Stimulated activated naive B cell treated with anti-CD40 and anti-IgM and Interleukin-4, amounts not matched to agents 10 μg/mL and 1 μg/mL and 100 μg/mL, for 72 hours (primary cell): ENCODE results near the gene AXL.
A peak's percentile ranks its signal among the peaks of the same experiment; 100 is the strongest.
"Not testable (repeated sequence)": the region's sequence is repeated elsewhere in the genome, so short reads cannot be mapped to it uniquely, and the experiment has no call there.

Source experiments
- ATAC-seq, 2 donors: fragments of 150-1000 bp; cut with Tn5 transposase; replicated peaks; 2 replicates each; pipeline ENCODE4 v1.10.0; 2021; ENCODE audit warnings: moderate library complexity in 1 of 2
- DNase-seq: peaks from one replicate; pipeline ENCODE4 v3.0.0; 2021
- H3K27ac Mint-ChIP-seq: one replicate; pipeline ENCODE4 v1.8.0; 2022; ENCODE audit warnings: mild to moderate bottlenecking, mixed read lengths
- H3K27me3 Mint-ChIP-seq, 2 donors: one replicate each; pipeline ENCODE4 v1.8.0; 2022; ENCODE audit warnings: mixed read lengths in 2 of 2
- H3K36me3 Mint-ChIP-seq, 2 donors: one replicate each; pipeline ENCODE4 v1.8.0; 2022; ENCODE audit warnings: mixed read lengths in 2 of 2, mild to moderate bottlenecking in 1 of 2
- H3K4me1 Mint-ChIP-seq, 2 donors: one replicate each; pipeline ENCODE4 v1.8.0; 2022; ENCODE audit warnings: mixed read lengths in 2 of 2, mild to moderate bottlenecking in 1 of 2
- H3K4me3 Mint-ChIP-seq, 2 donors: one replicate each; pipeline ENCODE4 v1.8.0; 2022; ENCODE audit warnings: mild to moderate bottlenecking in 2 of 2, mixed read lengths in 2 of 2, moderate library complexity in 1 of 2
- H3K9me3 Mint-ChIP-seq, 2 donors: one replicate each; pipeline ENCODE4 v1.8.0; 2022; ENCODE audit warnings: mixed read lengths in 2 of 2, mild to moderate bottlenecking in 1 of 2

AXL gene

GRCh38 chr19:41223431-41224234 lies 4.6 kb downstream of the AXL start:
- Mint-ChIP-seq H3K9me3 (no peaks in the 10 kb centered on the region), H3K27me3 (peaks cover 64 to 79% of the 10 kb centered on the region in 2 donors), H3K27ac (no peak overlapping the region), H3K4me1 (peaks cover 9 to 14% of the 10 kb centered on the region in 2 donors), H3K36me3 (no peaks in the 10 kb centered on the region), H3K4me3 (no peak overlapping the region)
- no peak for DNase-seq
- ATAC-seq: peak; percentile 22 to 51

GRCh38 chr19:41224632-41225031 lies 5.6 kb downstream of the AXL start:
- ATAC-seq: no peak
- peaks cover 5 to 10% of the 10 kb centered on the region in 2 donors for H3K4me1 Mint-ChIP-seq
- H3K9me3 Mint-ChIP-seq: no peaks in the 10 kb centered on the region
- no peak for DNase-seq
- H3K27ac Mint-ChIP-seq: no peak overlapping the region
- no peak overlapping the region for H3K4me3 Mint-ChIP-seq
- peaks cover 56 to 70% of the 10 kb centered on the region in 2 donors for H3K27me3 Mint-ChIP-seq
- no peaks in the 10 kb centered on the region for H3K36me3 Mint-ChIP-seq

DNA sequence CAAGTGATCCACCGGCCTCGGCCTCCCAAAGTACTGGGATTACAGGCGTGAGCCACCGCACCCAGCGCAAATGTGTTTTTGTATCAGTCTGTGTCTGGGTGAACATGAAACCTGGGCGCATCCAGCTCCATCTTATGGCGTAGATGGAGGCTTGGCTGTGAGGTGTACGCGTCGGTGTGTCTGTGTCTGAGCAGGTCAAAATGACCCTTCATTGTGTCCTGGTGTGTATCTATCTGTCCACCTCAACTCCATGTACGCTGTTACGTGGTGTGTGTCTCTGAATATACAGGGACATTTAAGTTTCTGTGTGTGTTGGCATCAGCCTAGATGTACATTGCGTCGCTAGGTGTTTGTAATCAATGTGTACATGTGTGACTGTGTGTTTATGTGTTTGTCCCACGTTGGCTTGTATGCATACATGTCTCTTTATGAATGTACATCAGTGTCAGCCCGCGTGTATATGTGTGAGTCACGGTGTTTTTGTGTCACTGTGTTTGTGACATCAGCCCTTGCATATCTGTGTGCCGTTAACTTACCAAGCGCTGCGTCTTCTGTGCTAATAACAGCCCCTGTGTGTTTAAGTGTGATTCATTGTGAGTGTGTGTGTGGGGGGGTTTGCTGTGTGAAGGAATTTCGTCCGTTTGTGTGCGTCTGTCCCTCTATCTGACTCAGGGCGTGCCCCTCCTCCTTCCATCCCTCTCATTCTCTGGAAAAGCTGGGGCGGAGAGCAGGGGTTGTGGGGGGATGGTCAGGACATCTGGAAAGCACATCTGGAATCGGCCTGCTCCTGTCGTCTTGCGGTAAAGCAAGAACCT lies 6.4 kb downstream of the AXL start:
- Mint-ChIP-seq H3K36me3 (no peaks in the 10 kb centered on the region), H3K27ac (no peak overlapping the region), H3K4me3 (peak overlapping the region; percentile 20 to 67), H3K27me3 (peaks cover 49 to 62% of the 10 kb centered on the region in 2 donors), H3K4me1 (peaks cover 5 to 10% of the 10 kb centered on the region in 2 donors), H3K9me3 (no peaks in the 10 kb centered on the region)
- peak in 1 of 2 donors; percentile 28 for ATAC-seq
- no peak for DNase-seq

- H3K27ac Mint-ChIP-seq: no peak overlapping the region
- ATAC-seq: peak; percentile 41
Observed at GRCh38 chr19:41226053-41226873, 7.2 kb downstream of the AXL start.

DNA sequence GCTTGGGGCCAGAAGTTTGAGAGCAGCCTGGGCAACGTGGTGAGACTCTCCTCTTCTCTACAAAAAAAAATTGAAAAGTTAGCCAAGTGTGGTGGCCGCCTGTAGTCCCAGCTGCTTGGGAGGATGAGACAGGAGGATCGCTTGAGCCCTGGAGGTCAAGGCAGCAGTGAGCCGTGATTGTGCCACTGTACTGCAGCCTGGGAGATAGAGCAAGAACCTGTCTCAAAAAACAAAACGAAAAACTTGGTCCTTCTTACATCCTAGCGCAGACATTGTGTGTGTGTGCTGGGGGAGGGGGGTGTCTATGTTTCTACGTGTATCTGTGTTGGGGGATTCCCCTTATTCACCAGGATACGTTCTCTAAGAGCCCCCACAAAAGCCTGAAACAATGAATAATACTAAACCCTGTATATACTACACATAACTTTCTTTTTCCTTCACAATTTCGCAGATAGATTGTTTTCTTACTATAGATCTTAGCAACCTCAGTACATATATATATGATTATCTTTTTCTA lies 7.9 kb downstream of the AXL start:
- no peak overlapping the region for H3K27ac Mint-ChIP-seq
- no peak overlapping the region for H3K4me3 Mint-ChIP-seq
- no peak for DNase-seq
- H3K9me3 Mint-ChIP-seq: no peaks in the 10 kb centered on the region
- peaks cover 5 to 10% of the 10 kb centered on the region in 2 donors for H3K4me1 Mint-ChIP-seq
- no peaks in the 10 kb centered on the region for H3K36me3 Mint-ChIP-seq
- no peak for ATAC-seq
- H3K27me3 Mint-ChIP-seq: peaks cover 45 to 51% of the 10 kb centered on the region in 2 donors

More at GRCh38 chr19:41226053-41226873, 7.2 kb downstream of the AXL start:
- no peak for DNase-seq
- H3K4me1 Mint-ChIP-seq: peaks cover 5 to 10% of the 10 kb centered on the region in 2 donors
- no peaks in the 10 kb centered on the region for H3K9me3 Mint-ChIP-seq
- no peaks in the 10 kb centered on the region for H3K36me3 Mint-ChIP-seq
- H3K4me3 Mint-ChIP-seq: peak overlapping the region in 1 of 2 donors; percentile 42
- H3K27me3 Mint-ChIP-seq: peaks cover 46 to 54% of the 10 kb centered on the region in 2 donors

DNA sequence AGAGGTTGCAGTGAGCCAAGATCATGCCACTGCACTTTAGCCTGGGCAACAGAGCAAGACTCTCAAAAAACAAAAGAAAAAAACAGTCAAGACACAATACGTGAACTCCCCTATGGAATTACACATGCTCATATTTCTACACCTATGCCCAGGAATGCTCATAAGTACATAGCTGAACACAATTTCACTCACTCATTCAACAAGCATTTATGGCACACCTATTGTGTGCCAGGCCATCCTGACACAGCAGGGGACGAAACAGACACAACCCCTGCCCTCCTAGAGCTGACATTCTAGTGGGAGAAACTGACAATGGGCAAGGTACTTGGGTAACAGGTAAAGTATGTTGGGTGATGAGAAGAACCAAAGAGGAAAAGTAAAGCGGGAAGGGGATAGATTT lies 9.5 kb downstream of the AXL start:
- Mint-ChIP-seq H3K36me3 (no peaks in the 10 kb centered on the region), H3K9me3 (no peaks in the 10 kb centered on the region), H3K4me1 (peaks cover 5 to 7% of the 10 kb centered on the region in 2 donors), H3K27me3 (peaks cover 34 to 37% of the 10 kb centered on the region in 2 donors), H3K27ac (no peak overlapping the region), H3K4me3 (no peak overlapping the region)
- ATAC-seq (no peak), DNase-seq (no peak)

DNA sequence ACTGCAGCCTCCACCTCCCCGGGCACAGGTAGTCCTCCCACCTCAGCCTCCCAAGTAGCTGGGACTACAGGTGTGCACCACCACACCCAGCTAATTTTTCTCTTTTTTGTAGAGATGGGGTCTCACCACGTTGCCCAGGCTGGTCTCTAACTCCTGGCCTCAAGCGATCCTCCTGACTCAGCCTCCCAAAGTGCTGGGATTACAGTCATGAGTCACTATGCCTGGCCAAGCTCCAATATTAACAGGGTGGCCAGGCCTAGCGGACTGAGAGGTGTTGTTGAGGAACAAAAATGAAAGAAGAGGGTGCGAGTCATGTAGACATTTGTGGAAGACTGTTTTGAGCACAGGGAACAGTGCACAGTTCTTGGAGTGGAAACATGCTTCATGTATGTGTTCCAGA lies 10.3 kb downstream of the AXL start:
- not testable (repeated sequence) for H3K27ac Mint-ChIP-seq, H3K4me3 Mint-ChIP-seq, ATAC-seq, H3K4me1 Mint-ChIP-seq, H3K9me3 Mint-ChIP-seq, DNase-seq, H3K36me3 Mint-ChIP-seq
- H3K27me3 Mint-ChIP-seq: peaks cover 28% of the 10 kb centered on the region in 2 donors

DNA sequence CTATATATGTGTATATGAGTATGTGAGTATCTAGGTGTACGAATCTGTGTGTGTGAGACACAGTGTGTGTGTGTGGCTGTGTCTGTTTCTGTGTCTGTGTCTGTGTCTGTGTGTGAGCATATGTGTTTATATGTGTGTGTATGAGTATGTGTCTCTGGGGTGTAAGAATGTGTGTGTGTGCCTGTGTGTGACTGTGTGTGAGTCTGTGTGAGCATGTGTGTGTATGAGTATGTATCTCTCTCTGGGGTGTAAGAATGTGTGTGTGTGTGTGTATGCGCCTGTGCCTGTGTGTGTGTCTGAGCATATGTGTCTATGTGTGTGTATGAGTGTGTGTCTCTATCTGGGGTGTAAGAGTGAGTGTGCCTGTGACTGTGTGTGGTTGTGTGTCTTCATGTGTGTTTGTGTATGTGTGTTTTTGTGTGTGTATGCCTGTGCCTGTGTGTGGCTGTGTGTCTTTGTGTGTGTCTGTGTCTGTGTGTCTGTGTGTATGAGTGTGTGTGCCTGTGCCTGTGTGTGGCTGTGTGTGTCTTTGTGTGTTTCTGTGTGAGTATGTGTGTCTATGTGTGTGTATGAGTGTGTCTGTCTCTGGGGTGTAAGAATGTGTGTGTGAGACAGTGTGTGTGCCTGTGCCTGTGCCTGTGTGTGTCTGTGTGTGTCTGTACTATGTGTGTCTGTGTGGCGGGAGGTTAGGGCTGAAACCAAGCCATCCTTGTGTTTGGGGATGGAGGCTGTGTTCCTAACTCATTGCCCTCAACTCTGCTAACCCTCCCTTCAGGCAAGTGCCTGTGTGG lies 11.2 kb downstream of the AXL start:
- no peak overlapping the region for H3K4me3 Mint-ChIP-seq
- DNase-seq (no peak), ATAC-seq (no peak)
- no peak overlapping the region for H3K27ac Mint-ChIP-seq
- H3K9me3 Mint-ChIP-seq: no peaks in the 10 kb centered on the region
- H3K36me3 Mint-ChIP-seq: no peaks in the 10 kb centered on the region
- peaks cover 19 to 22% of the 10 kb centered on the region in 2 donors for H3K27me3 Mint-ChIP-seq
- H3K4me1 Mint-ChIP-seq: peaks cover 5 to 6% of the 10 kb centered on the region in 2 donors

DNA sequence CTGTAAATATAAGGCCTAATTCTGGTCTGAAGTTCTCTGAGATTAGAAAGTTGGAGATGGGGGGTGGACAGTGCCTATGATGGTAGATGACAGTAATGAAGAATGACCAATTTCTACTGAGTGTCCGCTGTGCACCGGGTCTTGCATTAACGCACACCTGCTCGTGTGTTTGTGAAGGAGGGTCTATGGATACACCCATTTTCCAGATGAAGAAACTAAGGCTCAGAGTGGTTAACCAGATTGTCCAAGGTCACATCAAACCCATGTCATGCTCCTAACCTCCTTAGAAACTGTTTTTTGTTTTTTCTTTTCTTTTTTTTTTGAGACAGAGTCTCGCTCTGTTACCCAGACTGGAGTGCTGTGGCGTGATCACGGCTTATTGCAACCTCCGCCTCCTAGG lies 13.7 kb downstream of the AXL start:
- H3K4me3 Mint-ChIP-seq: no peak overlapping the region
- H3K27ac Mint-ChIP-seq: no peak overlapping the region
- no peaks in the 10 kb centered on the region for H3K36me3 Mint-ChIP-seq
- DNase-seq: no peak
- peaks cover 4 to 12% of the 10 kb centered on the region in 2 donors for H3K27me3 Mint-ChIP-seq
- H3K4me1 Mint-ChIP-seq: peaks cover 0 to 1% of the 10 kb centered on the region in 2 donors
- no peaks in the 10 kb centered on the region for H3K9me3 Mint-ChIP-seq
- no peak for ATAC-seq

DNA sequence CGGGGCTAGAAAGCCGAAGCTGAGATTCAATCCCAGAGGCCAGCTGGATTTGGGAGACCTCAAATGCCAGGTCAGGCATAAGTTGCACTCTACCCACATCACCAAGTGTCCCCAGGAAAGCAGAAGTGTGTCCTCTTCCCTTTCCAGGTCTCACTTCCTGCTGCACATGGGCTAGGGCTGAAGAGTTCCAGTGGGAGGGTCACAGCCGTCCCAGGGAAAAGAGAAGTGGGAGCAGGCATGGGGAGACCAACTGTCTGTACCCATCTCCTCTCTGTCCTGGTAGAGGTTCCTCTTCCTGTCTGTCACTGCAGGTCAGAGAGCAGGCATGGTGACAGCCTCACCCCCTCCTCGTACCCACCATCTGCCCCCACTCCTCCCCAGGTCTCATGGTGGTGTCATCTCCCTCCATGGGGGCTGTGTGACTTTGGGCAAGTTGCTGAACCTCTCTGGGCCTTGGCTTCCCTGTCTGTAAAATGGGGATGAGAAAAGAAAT lies 14.8 kb downstream of the AXL start:
- Mint-ChIP-seq H3K4me3 (no peak overlapping the region), H3K27me3 (peaks cover 9 to 12% of the 10 kb centered on the region in 2 donors), H3K36me3 (no peaks in the 10 kb centered on the region), H3K27ac (no peak overlapping the region), H3K4me1 (peaks cover 0 to 1% of the 10 kb centered on the region in 2 donors), H3K9me3 (no peaks in the 10 kb centered on the region)
- DNase-seq (no peak), ATAC-seq (peak; percentile 38 to 52)

DNA sequence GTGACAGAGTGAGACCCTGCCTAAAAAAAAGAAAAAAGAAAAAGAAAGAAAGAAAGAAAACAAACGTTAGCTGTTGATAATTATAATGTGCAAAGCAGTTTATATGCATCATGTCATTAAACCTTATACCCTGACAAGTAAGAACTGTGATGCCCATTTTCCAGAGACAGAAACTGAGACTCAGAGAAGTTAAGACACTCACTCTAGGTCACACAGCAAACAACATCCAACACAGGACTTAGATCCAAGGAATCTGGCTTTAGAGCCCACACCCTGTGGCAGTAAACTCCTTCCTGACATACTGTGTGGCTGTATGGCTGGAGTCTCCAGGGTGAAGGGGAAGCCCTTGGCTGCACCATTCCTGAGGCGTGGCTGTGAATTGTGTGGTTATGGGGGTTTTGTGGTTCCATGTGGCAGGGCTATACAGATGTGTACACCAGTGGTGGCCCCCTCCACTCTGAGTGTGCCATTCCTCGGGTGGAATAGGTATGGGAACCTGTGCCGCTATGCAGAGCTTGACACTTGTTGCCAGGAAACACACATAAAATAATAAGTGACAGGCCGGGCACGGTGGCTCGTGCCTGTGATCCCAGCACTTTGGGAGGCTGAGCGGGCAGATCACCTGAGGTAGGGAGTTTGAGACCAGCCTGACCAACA lies 15.6 kb downstream of the AXL start:
- Mint-ChIP-seq H3K36me3 (no peaks in the 10 kb centered on the region), H3K4me3 (no peak overlapping the region), H3K9me3 (no peaks in the 10 kb centered on the region), H3K27me3 (peaks cover 18% of the 10 kb centered on the region in 2 donors), H3K4me1 (peaks cover 0 to 1% of the 10 kb centered on the region in 2 donors), H3K27ac (no peak overlapping the region)
- ATAC-seq (no peak), DNase-seq (no peak)

DNA sequence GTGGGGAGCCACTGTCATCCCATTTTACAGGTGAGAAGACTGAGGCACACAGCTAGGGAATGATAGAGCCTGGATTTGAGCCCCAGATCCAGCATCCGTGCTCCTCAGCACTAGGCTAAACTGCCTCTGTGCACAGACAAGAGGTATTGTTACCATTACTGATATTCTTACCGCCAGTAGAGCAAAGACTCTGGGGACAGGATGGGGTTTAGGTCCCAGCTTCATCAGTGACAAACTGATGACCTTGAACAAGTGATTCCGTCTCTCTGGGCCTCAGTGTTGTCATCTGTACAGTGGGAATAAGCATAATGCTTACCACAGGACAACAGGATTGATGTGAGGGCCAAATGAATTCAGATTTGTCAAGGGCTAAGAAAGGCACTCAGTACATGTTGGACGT lies 16.5 kb downstream of the AXL start:
- Mint-ChIP-seq H3K4me1 (peaks cover 0 to 1% of the 10 kb centered on the region in 2 donors), H3K27me3 (peaks cover 24% of the 10 kb centered on the region in 2 donors), H3K4me3 (no peak overlapping the region), H3K36me3 (no peaks in the 10 kb centered on the region), H3K27ac (no peak overlapping the region), H3K9me3 (no peaks in the 10 kb centered on the region)
- ATAC-seq (no peak), DNase-seq (no peak)

DNA sequence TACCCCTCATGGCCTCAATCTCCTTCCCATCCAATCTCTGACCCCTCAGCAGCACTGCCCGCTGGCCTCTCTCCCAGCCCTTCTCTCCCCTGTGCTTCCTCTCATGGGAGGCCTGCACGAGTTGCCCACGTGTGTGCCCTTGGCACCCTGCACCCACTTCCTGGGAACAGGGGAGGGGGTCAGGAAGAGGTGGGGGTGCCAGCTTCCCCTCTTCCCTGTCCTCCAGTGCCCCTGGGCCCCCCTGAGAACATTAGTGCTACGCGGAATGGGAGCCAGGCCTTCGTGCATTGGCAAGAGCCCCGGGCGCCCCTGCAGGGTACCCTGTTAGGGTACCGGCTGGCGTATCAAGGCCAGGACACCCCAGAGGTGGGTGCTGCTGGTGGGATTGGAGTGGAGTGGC lies 19.2 kb downstream of the AXL start:
- no peaks in the 10 kb centered on the region for H3K9me3 Mint-ChIP-seq
- no peak for ATAC-seq
- H3K4me3 Mint-ChIP-seq: no peak overlapping the region
- peaks cover 20 to 24% of the 10 kb centered on the region in 2 donors for H3K27me3 Mint-ChIP-seq
- H3K36me3 Mint-ChIP-seq: no peaks in the 10 kb centered on the region
- H3K27ac Mint-ChIP-seq: no peak overlapping the region
- peaks cover 0 to 1% of the 10 kb centered on the region in 2 donors for H3K4me1 Mint-ChIP-seq
- DNase-seq: no peak
